GM06990 (cell line): ENCODE results near the gene CEP112.
"Not testable (repeated sequence)": the region's sequence is repeated elsewhere in the genome, so short reads cannot be mapped to it uniquely, and the experiment has no call there.

Source experiments
- DNase-seq: peaks from one replicate; pipeline ENCODE4 v3.0.0-alpha.2; 2011; ENCODE audit not compliant: insufficient read length; ENCODE audit errors: extremely low read depth
- H3K27me3 ChIP-seq: replicated peaks from 2 replicates; pipeline ENCODE4 v1.6.0; 2011; ENCODE audit warnings: low read length; ENCODE audit not compliant: control insufficient read depth, insufficient read depth
- H3K36me3 ChIP-seq: 2 replicates; pipeline ENCODE4 v1.5.1; 2011; ENCODE audit warnings: low read length; ENCODE audit not compliant: control insufficient read depth, insufficient read depth
- H3K4me3 ChIP-seq: replicated peaks from 2 replicates; pipeline ENCODE4 v1.5.1; 2011; ENCODE audit warnings: low read depth, mild to moderate bottlenecking, control low read depth, low read length
- CTCF ChIP-seq: IDR thresholded peaks from 2 replicates; pipeline ENCODE4 v1.5.1; 2011; ENCODE audit warnings: low read length, control low read depth, mild to moderate bottlenecking, inconsistent platforms; ENCODE audit not compliant: insufficient read depth, poor library complexity, severe bottlenecking

Gene CEP112

DNA sequence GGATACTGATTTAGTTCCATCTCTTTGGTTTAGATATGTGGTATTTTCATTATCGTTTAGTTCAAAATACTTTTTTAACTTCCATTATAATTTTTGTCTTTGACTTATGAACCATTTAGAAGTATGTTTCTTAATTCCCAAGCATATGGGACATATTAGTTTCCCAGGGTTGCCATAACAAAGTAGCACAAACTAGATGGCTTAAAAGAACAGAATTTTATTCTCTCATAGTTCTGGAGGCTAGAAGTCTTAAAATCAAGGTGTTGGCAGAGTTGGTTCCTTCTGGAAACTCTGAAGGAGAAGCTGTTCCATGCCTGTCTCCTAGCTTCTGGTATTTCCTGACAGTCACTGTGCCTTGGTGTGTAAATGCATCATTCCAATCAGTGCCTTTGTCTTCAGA, 339.0 kb downstream of the CEP112 start:
- Histone ChIP-seq H3K4me3 (no peak overlapping the region), H3K36me3 (no peaks in the 10 kb centered on the region), H3K27me3 (no peaks in the 10 kb centered on the region; the same call in 1 of the 2 replicates)
- no peak for DNase-seq
- no peak for TF ChIP-seq CTCF

- Histone ChIP-seq H3K4me3 (no peak overlapping the region), H3K27me3 (no peaks in the 10 kb centered on the region; the same call in 1 of the 2 replicates), H3K36me3 (no peaks in the 10 kb centered on the region)
- no peak for TF ChIP-seq CTCF
- DNase-seq: no peak
These were observed 339.8 kb downstream of the CEP112 start for GRCh38 chr17:65851965-65852736.

DNA sequence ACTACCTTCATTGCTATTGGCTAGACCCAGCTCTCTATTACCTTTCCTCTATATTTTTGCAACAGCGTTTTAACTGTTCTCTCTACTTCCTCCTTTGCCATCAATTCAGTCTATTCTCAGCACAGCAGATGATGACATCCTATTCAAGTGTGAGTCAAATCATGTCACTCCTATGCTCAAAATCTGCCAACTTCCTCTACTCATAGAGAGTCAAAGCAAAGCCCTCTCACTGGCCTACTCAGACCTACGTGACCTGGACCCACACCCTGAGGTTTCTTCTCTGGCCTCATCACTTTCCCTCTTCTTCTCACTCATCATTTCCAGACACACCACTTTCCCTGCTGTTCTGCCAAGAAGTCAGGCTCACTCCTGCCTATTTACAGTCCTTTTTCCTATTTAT, 341.4 kb downstream of the CEP112 start:
- DNase-seq: peak; percentile 17
- Histone ChIP-seq H3K4me3 (no peak overlapping the region), H3K27me3 (no peaks in the 10 kb centered on the region), H3K36me3 (no peaks in the 10 kb centered on the region)
- no peak for TF ChIP-seq CTCF

GRCh38 chr17:65848751-65849150, 343.2 kb downstream of the CEP112 start:
- no peak for DNase-seq
- TF ChIP-seq CTCF: no peak

DNA sequence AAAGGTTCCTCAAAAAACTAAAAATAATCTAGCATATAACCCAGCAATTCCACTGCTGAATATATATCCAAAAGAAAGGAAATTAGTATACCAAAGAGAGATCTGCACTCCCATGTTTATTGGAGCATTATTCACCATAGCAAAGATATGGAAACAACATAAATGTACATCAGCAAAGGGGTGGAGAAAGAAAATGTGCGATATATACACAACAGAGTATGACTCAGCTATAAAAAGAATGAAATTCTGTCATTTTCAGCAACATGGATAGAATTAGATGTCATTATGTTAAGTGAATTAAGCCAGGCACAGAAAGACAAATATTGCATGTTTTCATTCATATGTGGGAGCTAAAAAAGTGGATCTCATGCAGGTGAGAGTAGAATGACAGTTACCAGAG, 350.8 kb downstream of the CEP112 start:
- Histone ChIP-seq H3K4me3 (no peak overlapping the region), H3K36me3 (no peaks in the 10 kb centered on the region), H3K27me3 (no peaks in the 10 kb centered on the region)
- DNase-seq: no peak
- no peak for TF ChIP-seq CTCF

More at GRCh38 chr17:65848751-65849150, 343.2 kb downstream of the CEP112 start:
- no peak overlapping the region for H3K4me3 ChIP-seq
- no peaks in the 10 kb centered on the region for H3K36me3 ChIP-seq
- H3K27me3 ChIP-seq: no peaks in the 10 kb centered on the region

GRCh38 chr17:65837232-65837631, 354.7 kb downstream of the CEP112 start:
- not testable (repeated sequence) for DNase-seq, H3K4me3 ChIP-seq, H3K27me3 ChIP-seq, H3K36me3 ChIP-seq
